ENCODE data around the gene BBS1. TPM values are rescaled to one million over a fixed set of nuclear protein-coding genes. Genes with fewer than 3 reads are reported as not detected.

BBS1 gene
- polyA plus RNA-seq, 1 of the 3 experiments (the other 2 are of a cell fraction) = 24.8 TPM

DNA sequence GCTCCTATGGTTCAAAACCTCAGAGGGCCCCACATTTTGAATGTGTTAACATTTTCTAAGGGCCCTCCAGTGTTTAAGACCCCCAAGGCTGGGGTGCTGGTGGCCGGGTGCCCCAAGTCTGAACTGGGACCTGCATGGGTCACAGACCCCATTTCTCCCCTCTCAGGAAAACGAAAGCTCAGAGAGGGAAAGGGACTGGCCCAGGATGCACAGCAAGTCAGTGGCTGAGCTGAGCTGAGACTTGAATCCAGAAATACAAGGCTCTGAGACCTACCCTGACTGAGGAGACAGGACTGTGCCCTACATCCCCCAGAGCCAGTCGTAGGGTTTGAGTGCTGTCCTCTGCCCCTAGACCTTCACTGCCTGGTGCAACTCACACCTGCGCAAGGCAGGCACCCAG is 40.5 kb downstream of the BBS1 start (continued):
- TF ChIP-seq TEAD4 (IDR thresholded peaks at IDR 0.05; ENCODE audit: borderline replicate concordance, insufficient read depth) = no peak
- TF ChIP-seq, protein P1, sequence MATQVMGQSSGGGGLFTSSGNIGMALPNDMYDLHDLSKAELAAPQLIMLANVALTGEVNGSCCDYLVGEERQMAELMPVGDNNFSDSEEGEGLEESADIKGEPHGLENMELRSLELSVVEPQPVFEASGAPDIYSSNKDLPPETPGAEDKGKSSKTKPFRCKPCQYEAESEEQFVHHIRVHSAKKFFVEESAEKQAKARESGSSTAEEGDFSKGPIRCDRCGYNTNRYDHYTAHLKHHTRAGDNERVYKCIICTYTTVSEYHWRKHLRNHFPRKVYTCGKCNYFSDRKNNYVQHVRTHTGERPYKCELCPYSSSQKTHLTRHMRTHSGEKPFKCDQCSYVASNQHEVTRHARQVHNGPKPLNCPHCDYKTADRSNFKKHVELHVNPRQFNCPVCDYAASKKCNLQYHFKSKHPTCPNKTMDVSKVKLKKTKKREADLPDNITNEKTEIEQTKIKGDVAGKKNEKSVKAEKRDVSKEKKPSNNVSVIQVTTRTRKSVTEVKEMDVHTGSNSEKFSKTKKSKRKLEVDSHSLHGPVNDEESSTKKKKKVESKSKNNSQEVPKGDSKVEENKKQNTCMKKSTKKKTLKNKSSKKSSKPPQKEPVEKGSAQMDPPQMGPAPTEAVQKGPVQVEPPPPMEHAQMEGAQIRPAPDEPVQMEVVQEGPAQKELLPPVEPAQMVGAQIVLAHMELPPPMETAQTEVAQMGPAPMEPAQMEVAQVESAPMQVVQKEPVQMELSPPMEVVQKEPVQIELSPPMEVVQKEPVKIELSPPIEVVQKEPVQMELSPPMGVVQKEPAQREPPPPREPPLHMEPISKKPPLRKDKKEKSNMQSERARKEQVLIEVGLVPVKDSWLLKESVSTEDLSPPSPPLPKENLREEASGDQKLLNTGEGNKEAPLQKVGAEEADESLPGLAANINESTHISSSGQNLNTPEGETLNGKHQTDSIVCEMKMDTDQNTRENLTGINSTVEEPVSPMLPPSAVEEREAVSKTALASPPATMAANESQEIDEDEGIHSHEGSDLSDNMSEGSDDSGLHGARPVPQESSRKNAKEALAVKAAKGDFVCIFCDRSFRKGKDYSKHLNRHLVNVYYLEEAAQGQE (IDR thresholded peaks at IDR 0.05; ENCODE audit: low read depth, low read length) = no peak
- no peak for TF ChIP-seq EP300 (IDR thresholded peaks at IDR 0.05; ENCODE audit: borderline replicate concordance in 1 of 2, low read depth in 1 of 2, low read length in 1 of 2)
- no peak for TF ChIP-seq RCOR1 (IDR thresholded peaks at IDR 0.05; ENCODE audit: low read length)
- no peak for TF ChIP-seq YY1 (IDR thresholded peaks at IDR 0.05; ENCODE audit: low read depth)

DNA sequence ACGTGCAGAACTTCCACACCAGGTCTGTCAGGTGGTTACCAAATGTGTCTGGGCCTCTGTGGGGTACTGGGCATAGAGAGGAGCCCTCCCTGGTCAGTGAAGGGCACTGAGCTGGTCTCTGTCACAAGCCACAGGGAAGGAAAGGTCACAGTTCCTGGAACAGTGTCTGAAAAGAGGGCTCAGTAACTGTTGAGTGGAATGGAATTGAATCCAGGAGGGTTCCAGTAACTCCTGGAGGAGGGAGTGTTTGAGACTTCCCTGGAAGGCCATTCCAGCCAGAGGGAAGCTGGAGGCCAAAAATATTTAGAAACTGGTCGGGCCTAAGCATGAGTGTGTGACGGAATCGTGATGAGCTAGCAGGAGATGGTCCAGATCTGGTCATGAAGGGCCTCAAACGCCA is 44.2 kb downstream of the BBS1 start:
- Histone ChIP-seq H3K79me2 (ENCODE audit: insufficient read depth) (no peaks in the 10 kb centered on the region), H2AFZ (ENCODE audit: low read depth) (no peak overlapping the region), H3K4me3 (ENCODE audit: low read depth in 2 of 2, low read length in 1 of 2) (no peak overlapping the region), H3K9me2 (no peaks in the 10 kb centered on the region), H3F3A (replicated peaks; ENCODE audit: insufficient read depth) (no peaks in the 10 kb centered on the region), H3K27ac (ENCODE audit: low read depth in 2 of 2, low read length in 1 of 2) (no peak overlapping the region), H3K4me2 (no peak overlapping the region), H3K27me3 (ENCODE audit: insufficient read depth) (no peaks in the 10 kb centered on the region), H3K9me3 (no peaks in the 10 kb centered on the region), H3K4me1 (ENCODE audit: control insufficient read depth in 1 of 2, insufficient read depth in 2 of 2, low read depth in 1 of 2, low read length in 1 of 2) (no peaks in the 10 kb centered on the region; a peak in 1 of 4 replicates), H3K36me3 (replicated peaks in 1 of 2; ENCODE audit: control insufficient read depth in 1 of 2, insufficient read depth in 2 of 2, low read length in 1 of 2) (no peaks in the 10 kb centered on the region), H3K9ac (no peak overlapping the region), H4K20me1 (ENCODE audit: insufficient read depth) (no peaks in the 10 kb centered on the region)
- WGBS (ENCODE audit: low lambda C conversion rate) = 66% methylated on average over 4 of the region's 5 CpGs
- ChIA-PET POLR2A (no interaction called here), CTCF (interaction anchor here (1.9 kb wide), 1 partner anchor 9 kb away, joined by 5 read pairs; the partner anchor contains the start of gene ZDHHC24)
- TF ChIP-seq RXRA (IDR thresholded peaks at IDR 0.05; ENCODE audit: borderline replicate concordance, low read depth) (no peak), NFIC (IDR thresholded peaks at IDR 0.05; ENCODE audit: borderline replicate concordance) (no peak)
- no peak for DNase-seq

DNA sequence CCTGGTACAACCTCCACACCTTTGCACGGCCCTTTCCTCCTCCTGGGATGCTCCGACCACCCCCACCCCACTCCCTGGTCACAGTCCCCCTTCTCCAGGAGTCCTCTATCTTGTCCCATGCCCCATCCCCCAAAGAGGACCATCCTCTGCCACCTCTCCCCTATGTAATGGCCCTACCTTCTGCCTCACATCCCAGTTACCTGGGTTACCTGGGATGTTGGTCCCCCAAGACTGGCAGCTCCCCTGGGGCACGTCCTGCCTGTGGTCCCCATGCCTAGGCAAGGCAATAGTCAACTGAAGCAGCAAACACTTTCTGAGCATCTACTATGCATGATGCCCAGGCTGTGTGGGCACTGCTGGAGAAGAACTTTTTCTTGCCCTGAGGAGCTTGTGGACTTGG is 45.0 kb downstream of the BBS1 start:
- no peak for DNase-seq
- H3K4me2 ChIP-seq = no peak overlapping the region
- no peaks in the 10 kb centered on the region for H3K36me3 ChIP-seq (replicated peaks in 1 of 2; ENCODE audit: control insufficient read depth in 1 of 2, insufficient read depth in 2 of 2, low read length in 1 of 2)
- TF ChIP-seq CHD2 (IDR thresholded peaks at IDR 0.05; ENCODE audit: low read length, partially characterized antibody) (no peak), SMC3 (IDR thresholded peaks at IDR 0.05; ENCODE audit: low read depth, low read length) (no peak), JUND (IDR thresholded peaks at IDR 0.05) (no peak), YY1 (IDR thresholded peaks at IDR 0.05; ENCODE audit: low read depth) (no peak)
- POLR2A ChIA-PET = no interaction called here
- no peaks in the 10 kb centered on the region for H3F3A ChIP-seq (replicated peaks; ENCODE audit: insufficient read depth)
- no peaks in the 10 kb centered on the region for H3K27me3 ChIP-seq (ENCODE audit: insufficient read depth)
- H3K4me3 ChIP-seq (ENCODE audit: low read depth in 2 of 2, low read length in 1 of 2) = no peak overlapping the region
- no peaks in the 10 kb centered on the region for H4K20me1 ChIP-seq (ENCODE audit: insufficient read depth)
- H3K79me2 ChIP-seq (ENCODE audit: insufficient read depth) = no peaks in the 10 kb centered on the region
- WGBS (ENCODE audit: low lambda C conversion rate) = 24% methylated on average over 3 of the region's 3 CpGs
- no peaks in the 10 kb centered on the region for H3K9me2 ChIP-seq
- no peaks in the 10 kb centered on the region; a peak in 1 of 4 replicates for H3K4me1 ChIP-seq (ENCODE audit: control insufficient read depth in 1 of 2, insufficient read depth in 2 of 2, low read depth in 1 of 2, low read length in 1 of 2)
- no peak overlapping the region for H3K9ac ChIP-seq
- no peaks in the 10 kb centered on the region for H3K9me3 ChIP-seq
- CTCF ChIA-PET = interaction anchor here (0.7 to 1.9 kb wide), 2 partner anchors 10 to 97 kb away, joined by 3 to 5 read pairs; partner anchors contain the start of gene ZDHHC24
- no peak overlapping the region for H2AFZ ChIP-seq (ENCODE audit: low read depth)
- H3K27ac ChIP-seq (ENCODE audit: low read depth in 2 of 2, low read length in 1 of 2) = no peak overlapping the region

Data from SK-N-SH (cell line).